GM23338 (cell line): ENCODE data around the gene ADGRD2.

Experiments used
- EZH2 ChIP-seq: fragments of 200-600 bp; sonication (generic); IDR thresholded peaks from one replicate; pipeline ENCODE4 v1.8.0; 2017; ENCODE audit warnings: antibody characterized with exemption, mild to moderate bottlenecking, low read depth; ENCODE audit not compliant: unreplicated experiment
- JUNB ChIP-seq: IDR thresholded peaks from one replicate; pipeline ENCODE4 v1.6.1; 2016; ENCODE audit warnings: antibody characterized with exemption; ENCODE audit not compliant: unreplicated experiment
- POLR2AphosphoS5 ChIP-seq: IDR thresholded peaks from 2 replicates; pipeline ENCODE4 v1.6.1; 2016; ENCODE audit warnings: antibody characterized with exemption, low read depth
- TF ChIP-seq, protein P1 (sequence below), 2 experiments: fragments of 200-600 bp in 1 of 2; sonication (generic) in 1 of 2; conservative IDR thresholded peaks; 2 replicates each; pipeline versions ENCODE4 v1.5.1 to v1.6.1; 2016 to 2017; ENCODE audit warnings: antibody characterized with exemption in 2 of 2, low read depth in 2 of 2, mild to moderate bottlenecking in 2 of 2, moderate library complexity in 1 of 2

DNA sequence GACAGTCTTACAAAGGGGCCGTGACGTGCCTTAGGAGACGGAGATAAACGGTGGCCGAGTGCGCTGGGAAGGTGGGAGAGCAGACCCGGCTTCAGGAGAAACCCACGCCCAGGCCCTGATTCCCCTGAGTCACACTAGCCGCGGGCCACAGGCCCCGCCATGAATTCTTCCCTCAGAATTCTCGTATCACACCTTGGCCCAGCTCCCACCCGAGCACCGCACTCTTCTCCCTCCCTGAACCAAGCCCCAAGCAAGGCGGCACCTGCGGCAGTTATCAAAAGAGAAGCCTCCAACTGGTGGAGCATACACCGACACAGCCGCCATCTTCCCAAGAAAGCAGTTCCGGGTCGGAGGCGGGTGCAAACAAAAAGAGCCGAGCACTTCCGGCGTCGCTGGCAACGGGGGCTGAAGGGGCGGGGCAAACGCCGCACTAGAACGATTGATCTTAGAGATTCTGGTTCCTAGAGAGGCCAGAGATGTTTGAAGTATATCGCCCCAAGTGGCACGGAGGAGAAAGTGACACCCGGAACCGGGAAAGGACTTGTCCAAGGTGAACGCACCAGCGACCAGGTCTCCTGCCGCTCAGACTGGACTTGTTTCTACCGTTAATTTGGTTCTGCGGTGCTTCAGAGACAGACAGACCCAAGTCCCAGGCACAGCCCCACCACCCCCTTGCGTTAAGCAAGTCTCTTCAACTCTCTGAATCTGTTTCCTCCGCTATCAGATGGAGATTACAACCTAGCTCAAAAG, 35.0 kb upstream of the ADGRD2 start, which contains the start of gene PSMB7:
- TF ChIP-seq, protein P1, sequence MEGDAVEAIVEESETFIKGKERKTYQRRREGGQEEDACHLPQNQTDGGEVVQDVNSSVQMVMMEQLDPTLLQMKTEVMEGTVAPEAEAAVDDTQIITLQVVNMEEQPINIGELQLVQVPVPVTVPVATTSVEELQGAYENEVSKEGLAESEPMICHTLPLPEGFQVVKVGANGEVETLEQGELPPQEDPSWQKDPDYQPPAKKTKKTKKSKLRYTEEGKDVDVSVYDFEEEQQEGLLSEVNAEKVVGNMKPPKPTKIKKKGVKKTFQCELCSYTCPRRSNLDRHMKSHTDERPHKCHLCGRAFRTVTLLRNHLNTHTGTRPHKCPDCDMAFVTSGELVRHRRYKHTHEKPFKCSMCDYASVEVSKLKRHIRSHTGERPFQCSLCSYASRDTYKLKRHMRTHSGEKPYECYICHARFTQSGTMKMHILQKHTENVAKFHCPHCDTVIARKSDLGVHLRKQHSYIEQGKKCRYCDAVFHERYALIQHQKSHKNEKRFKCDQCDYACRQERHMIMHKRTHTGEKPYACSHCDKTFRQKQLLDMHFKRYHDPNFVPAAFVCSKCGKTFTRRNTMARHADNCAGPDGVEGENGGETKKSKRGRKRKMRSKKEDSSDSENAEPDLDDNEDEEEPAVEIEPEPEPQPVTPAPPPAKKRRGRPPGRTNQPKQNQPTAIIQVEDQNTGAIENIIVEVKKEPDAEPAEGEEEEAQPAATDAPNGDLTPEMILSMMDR (conservative IDR thresholded peaks at IDR 0.05; ENCODE audit: low read depth in 2 of 2): peak; percentile 66 to 78
- TF ChIP-seq EZH2: no peak
- TF ChIP-seq POLR2AphosphoS5: peak; percentile 71
- TF ChIP-seq JUNB: no peak
